Tibial artery (tissue), 4 donors: ENCODE measurements around the gene ARNT2.

Experiments
- DNase-seq, 2 donors: peaks; one replicate each; pipeline ENCODE4 v3.0.0-alpha.2; 2019
- H3K27ac ChIP-seq, 2 donors: fragments of 200-600 bp; sonication (generic) in 1 of 2; 1 replicate in 1 of 2; 2 replicates in 1 of 2; pipeline ENCODE4 v1.5.1; 2018 to 2019; ENCODE audit warnings: mild to moderate bottlenecking in 1 of 2
- H3K27me3 ChIP-seq, 2 donors: fragments of 200-600 bp; sonication (generic) in 1 of 2; one replicate each; pipeline versions ENCODE4 v1.5.1 to v1.6.0; 2016 to 2019
- H3K36me3 ChIP-seq, 3 donors: fragments of 200-600 bp; sonication (generic) in 2 of 3; one replicate each; pipeline ENCODE4 v1.5.1; 2016 to 2019; ENCODE audit warnings: mild to moderate bottlenecking in 2 of 3
- H3K4me1 ChIP-seq, 4 donors: fragments of 200-600 bp; sonication (generic) in 2 of 4; 1 replicate in 3 of 4; 2 replicates in 1 of 4; pipeline ENCODE4 v1.5.1; 2016 to 2019
- H3K4me3 ChIP-seq, 2 donors: fragments of 200-600 bp; sonication (generic) in 1 of 2; 1 replicate in 1 of 2; 2 replicates in 1 of 2; pipeline ENCODE4 v1.5.1; 2018 to 2019; ENCODE audit warnings: mild to moderate bottlenecking in 2 of 2
- H3K9me3 ChIP-seq, 3 donors: fragments of 200-600 bp; sonication (generic) in 1 of 3; one replicate each; pipeline ENCODE4 v1.5.1; 2016 to 2019
- intact Hi-C: fragments of 100-400 bp; cut with DNase I; formaldehyde crosslinking; loops from one replicate; pipeline ENCODE4 v1.15.0; 2023; ENCODE audit warnings: low total_unique reads
- TF ChIP-seq, protein P1 (sequence below), 2 experiments: fragments of 200-600 bp in 1 of 2; fragments of 450-650 bp in 1 of 2; IDR thresholded peaks; one replicate each; pipeline ENCODE4 v1.5.1; 2017 to 2019; ENCODE audit warnings: antibody characterized with exemption in 2 of 2, mild to moderate bottlenecking in 1 of 2, moderate library complexity in 1 of 2

Gene ARNT2

DNA sequence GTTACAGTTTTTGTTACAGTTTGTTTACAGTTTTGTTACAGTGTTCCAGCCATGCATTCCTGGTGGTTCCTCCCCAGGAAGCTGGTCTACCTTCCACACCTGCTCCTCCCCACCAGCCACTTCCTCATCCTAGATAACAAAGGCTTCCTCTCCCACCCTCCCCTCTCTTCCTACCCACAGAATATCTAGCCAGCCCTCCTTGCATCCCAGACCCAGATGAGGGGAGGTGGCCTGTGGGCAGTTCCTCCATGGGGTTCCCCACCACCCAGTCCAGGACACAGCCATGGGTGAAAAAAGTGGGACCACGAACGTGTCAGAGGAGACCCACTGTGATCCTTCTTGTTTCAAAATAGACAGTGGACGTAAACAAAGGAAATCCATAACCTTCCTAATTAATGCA is 168.2 kb downstream of the ARNT2 start:
- Histone ChIP-seq H3K4me1 (peaks cover 0 to 5% (median 0%) of the 10 kb centered on the region in 4 donors), H3K4me3 (no peak overlapping the region), H3K36me3 (peaks cover 23 to 38% (median 27%) of the 10 kb centered on the region in 3 donors), H3K9me3 (no peaks in the 10 kb centered on the region), H3K27me3 (no peaks in the 10 kb centered on the region), H3K27ac (no peak overlapping the region)
- TF ChIP-seq, protein P1, sequence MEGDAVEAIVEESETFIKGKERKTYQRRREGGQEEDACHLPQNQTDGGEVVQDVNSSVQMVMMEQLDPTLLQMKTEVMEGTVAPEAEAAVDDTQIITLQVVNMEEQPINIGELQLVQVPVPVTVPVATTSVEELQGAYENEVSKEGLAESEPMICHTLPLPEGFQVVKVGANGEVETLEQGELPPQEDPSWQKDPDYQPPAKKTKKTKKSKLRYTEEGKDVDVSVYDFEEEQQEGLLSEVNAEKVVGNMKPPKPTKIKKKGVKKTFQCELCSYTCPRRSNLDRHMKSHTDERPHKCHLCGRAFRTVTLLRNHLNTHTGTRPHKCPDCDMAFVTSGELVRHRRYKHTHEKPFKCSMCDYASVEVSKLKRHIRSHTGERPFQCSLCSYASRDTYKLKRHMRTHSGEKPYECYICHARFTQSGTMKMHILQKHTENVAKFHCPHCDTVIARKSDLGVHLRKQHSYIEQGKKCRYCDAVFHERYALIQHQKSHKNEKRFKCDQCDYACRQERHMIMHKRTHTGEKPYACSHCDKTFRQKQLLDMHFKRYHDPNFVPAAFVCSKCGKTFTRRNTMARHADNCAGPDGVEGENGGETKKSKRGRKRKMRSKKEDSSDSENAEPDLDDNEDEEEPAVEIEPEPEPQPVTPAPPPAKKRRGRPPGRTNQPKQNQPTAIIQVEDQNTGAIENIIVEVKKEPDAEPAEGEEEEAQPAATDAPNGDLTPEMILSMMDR (IDR thresholded peaks at IDR 0.05): no peak
- DNase-seq: peak in 1 of 2 donors; percentile 3
- intact Hi-C loops: loop anchor here (5.0 kb wide), 1 partner anchor 395 kb away; no protein-coding TSS in a partner anchor

DNA sequence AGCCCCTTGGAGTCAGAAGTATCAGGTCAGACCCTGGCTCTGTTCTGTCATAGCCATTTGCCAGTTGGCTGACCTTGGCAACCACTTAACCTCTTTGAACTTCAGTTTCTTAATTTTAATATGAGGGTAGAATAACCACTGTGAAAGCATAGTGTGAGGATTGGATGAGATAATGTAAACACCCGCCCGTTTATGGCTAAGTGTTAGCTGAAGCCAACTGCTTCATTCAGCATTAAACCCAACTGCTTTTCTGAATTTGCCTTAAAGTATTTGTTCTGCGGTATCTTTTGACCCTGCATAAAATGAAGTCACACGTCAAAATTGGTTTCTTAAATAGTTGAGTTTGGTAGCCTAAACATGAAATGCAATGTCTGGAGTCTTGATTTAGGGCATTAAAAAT is 169.4 kb downstream of the ARNT2 start:
- H3K27ac ChIP-seq: no peak overlapping the region
- H3K27me3 ChIP-seq: no peaks in the 10 kb centered on the region
- DNase-seq: no peak
- no peaks in the 10 kb centered on the region for H3K4me1 ChIP-seq
- TF ChIP-seq, protein P1 (IDR thresholded peaks at IDR 0.05): no peak
- intact Hi-C loops: loop anchor here (5.0 kb wide), 1 partner anchor 394 kb away; no protein-coding TSS in a partner anchor
- no peaks in the 10 kb centered on the region for H3K9me3 ChIP-seq
- H3K4me3 ChIP-seq: no peak overlapping the region
- peaks cover 24 to 47% (median 27%) of the 10 kb centered on the region in 3 donors for H3K36me3 ChIP-seq

DNA sequence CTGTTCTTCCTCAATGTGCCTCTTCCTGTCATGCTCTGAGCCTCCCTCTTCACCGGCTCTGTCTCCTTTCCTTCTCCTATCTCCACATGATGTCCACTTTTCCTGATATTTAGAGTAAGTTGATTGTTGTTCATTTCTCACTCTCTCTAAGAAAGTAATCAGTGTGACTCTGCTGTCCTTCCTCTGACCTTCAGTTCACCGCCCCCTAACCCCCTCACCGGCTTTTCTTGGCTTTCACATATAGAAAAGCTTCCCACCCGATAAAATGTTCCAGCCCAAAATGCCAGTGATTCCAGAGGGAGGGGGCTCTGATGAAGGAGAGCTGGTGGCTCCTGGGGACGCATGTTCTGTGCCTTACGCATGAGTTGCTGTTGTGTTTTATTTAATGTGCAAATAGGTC is 170.4 kb downstream of the ARNT2 start:
- no peaks in the 10 kb centered on the region for H3K27me3 ChIP-seq
- peaks cover 24 to 47% (median 27%) of the 10 kb centered on the region in 3 donors for H3K36me3 ChIP-seq
- no peaks in the 10 kb centered on the region for H3K9me3 ChIP-seq
- no peak for DNase-seq
- H3K27ac ChIP-seq: no peak overlapping the region
- H3K4me3 ChIP-seq: no peak overlapping the region
- intact Hi-C loops: loop anchor here (5.0 kb wide), 1 partner anchor 393 kb away; no protein-coding TSS in a partner anchor
- H3K4me1 ChIP-seq: no peaks in the 10 kb centered on the region
- TF ChIP-seq, protein P1 (IDR thresholded peaks at IDR 0.05): no peak

DNA sequence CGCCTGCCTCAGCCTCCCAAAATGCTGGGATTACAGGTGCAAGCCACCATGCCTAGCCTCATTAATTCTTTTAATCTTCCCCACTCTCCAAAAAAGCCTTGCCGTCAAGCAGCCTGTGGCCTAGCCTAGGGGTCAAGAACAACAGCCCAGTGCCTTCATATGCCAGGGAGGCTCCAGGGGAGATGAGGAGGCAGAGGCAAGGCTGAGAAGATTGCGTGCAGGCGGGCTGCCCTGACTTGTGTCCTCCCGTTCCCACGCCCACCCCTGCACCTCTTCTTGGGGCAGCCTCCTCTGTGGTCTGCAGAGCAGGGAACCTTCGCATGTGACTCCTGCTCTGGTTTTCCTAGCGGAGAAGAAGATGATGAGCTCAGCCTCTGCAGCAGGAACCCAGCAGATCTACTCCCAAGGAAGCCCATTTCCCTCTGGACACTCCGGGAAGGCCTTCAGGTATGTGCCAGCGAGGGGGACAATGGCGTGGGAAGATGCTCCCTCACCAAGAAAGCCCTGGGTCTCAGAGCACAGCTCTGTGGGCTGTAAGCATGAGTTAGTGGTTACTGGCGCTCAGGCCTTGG is 172.4 kb downstream of the ARNT2 start:
- peak in 1 of 2 donors; percentile 6 for DNase-seq
- intact Hi-C loops: no loop called here
- Histone ChIP-seq H3K36me3 (peaks cover 24 to 55% (median 32%) of the 10 kb centered on the region in 3 donors), H3K4me3 (no peak overlapping the region), H3K9me3 (no peaks in the 10 kb centered on the region), H3K27ac (no peak overlapping the region), H3K4me1 (no peaks in the 10 kb centered on the region), H3K27me3 (no peaks in the 10 kb centered on the region)
- TF ChIP-seq, protein P1 (IDR thresholded peaks at IDR 0.05): no peak

DNA sequence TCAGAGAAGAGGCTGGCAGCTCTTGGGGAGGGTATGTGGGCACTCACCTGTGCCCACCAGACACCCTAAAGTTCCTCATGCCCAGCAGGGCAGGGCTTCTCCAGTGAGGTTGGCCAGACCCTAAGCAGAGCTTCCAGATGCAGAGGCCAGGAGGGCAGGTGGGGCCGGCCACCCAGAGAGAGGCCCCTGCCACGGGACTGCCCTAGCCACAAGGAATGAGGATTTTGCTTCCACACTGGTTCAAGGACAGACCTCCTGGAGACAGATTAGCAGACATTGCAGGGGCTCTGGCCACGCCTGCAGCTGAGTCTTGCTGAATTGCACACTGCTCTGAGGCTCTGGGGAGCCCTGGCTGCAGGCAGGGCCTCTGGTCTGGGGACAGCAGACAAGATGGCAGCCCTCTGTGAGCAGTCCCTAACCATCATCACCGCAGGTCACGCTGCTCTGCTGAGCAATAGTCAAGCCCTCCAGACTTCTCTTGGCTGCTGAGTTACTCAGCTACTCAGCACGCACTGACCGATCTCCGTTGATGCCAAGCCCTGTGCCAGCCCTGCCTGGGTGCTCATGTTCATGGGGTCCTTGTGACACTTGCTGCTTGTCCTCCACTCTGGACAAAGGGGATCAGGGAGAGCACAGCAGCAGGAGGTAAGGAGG is 173.5 kb downstream of the ARNT2 start:
- Histone ChIP-seq H3K4me1 (no peaks in the 10 kb centered on the region), H3K4me3 (no peak overlapping the region), H3K27me3 (no peaks in the 10 kb centered on the region), H3K9me3 (no peaks in the 10 kb centered on the region), H3K36me3 (peaks cover 24 to 64% (median 34%) of the 10 kb centered on the region in 3 donors), H3K27ac (no peak overlapping the region)
- TF ChIP-seq, protein P1 (IDR thresholded peaks at IDR 0.05): no peak
- DNase-seq: peak in 1 of 2 donors; percentile 13
- intact Hi-C loops: no loop called here
